GM12801 (cell line): ENCODE results near the gene FAM120AOS.

Experiments
- CTCF ChIP-seq: IDR thresholded peaks from one replicate; pipeline ENCODE4 v1.5.1; 2011; ENCODE audit warnings: control low read depth; ENCODE audit not compliant: insufficient read length; ENCODE audit errors: extremely low read depth

Gene FAM120AOS

GRCh38 chr9:93453047-93453914, at the start of gene FAM120AOS:
Gene FAM120AOS, minus strand, starts transcription at chr9:93453581. Its CDS starts 872 bp downstream, at chr9:93452709.
- no peak for TF ChIP-seq CTCF

GRCh38 chr9:93501406-93501805, 48.0 kb upstream of the FAM120AOS start:
- TF ChIP-seq CTCF, result no peak

GRCh38 chr9:93500571-93501298, 47.4 kb upstream of the FAM120AOS start:
- no peak for TF ChIP-seq CTCF

GRCh38 chr9:93496285-93496684, 42.9 kb upstream of the FAM120AOS start:
- no peak for TF ChIP-seq CTCF

- no peak for TF ChIP-seq CTCF
Measured at GRCh38 chr9:93493949-93494348, 40.6 kb upstream of the FAM120AOS start.

- no peak for TF ChIP-seq CTCF
Measured at GRCh38 chr9:93492327-93492726, 38.9 kb upstream of the FAM120AOS start.

GRCh38 chr9:93491593-93492232, 38.3 kb upstream of the FAM120AOS start:
- no peak for TF ChIP-seq CTCF
